ENCODE data around the gene DPP8.
A peak's percentile ranks its signal among the peaks of the same experiment; 100 is the strongest.
"Not testable (repeated sequence)": the region's sequence is repeated elsewhere in the genome, so short reads cannot be mapped to it uniquely, and the experiment has no call there.

The DPP8 gene

GRCh38 chr15:65405791-65406423 is 111.6 kb downstream of the DPP8 start:
- no peak for DNase-seq (ENCODE audit: low read depth in 4 of 4, low spot score in 1 of 4)

- DNase-seq (ENCODE audit: low read depth in 4 of 4, low spot score in 1 of 4) = no peak
Observed at GRCh38 chr15:65404186-65404872, 113.2 kb downstream of the DPP8 start.

- no peak for DNase-seq (ENCODE audit: low read depth in 4 of 4, low spot score in 1 of 4)
Observed at GRCh38 chr15:65402961-65403360, 114.5 kb downstream of the DPP8 start.

DNA sequence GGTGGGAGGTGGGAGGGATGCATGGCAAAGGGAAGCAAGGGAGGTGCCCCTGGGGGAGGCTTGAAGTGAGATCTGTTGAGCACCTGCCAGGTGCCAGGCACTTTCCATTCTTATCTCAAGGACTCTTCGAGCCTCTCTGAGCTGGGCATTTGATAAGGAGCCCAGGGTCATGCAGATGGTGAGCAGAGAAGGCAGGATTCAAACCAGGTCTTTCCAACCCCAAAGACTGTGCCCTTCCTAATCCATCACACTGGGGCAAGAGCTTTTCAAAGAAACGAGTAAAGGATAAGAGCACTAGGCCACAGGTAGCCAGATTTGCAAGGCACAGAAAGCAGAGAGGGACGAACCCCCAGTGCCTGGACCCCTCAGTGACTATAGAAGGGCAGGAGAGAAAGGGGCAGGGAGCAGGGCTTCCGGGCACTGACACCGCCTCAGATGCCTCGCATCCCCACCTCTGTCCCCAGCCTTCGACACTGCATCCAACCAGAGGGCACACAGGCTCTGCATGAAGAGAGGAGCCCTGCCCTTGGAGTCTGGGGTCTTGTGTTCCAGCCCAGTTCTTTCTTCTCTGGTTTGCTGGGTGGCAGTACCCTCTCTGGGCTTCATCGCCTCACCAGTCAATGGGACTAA is 115.8 kb downstream of the DPP8 start:
- no peak for DNase-seq (ENCODE audit: low read depth in 4 of 4, low spot score in 1 of 4)

- peak in 1 of 4 experiments; percentile 28 for DNase-seq (ENCODE audit: low read depth in 4 of 4, low spot score in 1 of 4)
Observed at GRCh38 chr15:65400760-65401610, 116.5 kb downstream of the DPP8 start.

GRCh38 chr15:65399997-65400396 is 117.5 kb downstream of the DPP8 start:
- no peak for DNase-seq (ENCODE audit: low read depth in 4 of 4, low spot score in 1 of 4)

DNA sequence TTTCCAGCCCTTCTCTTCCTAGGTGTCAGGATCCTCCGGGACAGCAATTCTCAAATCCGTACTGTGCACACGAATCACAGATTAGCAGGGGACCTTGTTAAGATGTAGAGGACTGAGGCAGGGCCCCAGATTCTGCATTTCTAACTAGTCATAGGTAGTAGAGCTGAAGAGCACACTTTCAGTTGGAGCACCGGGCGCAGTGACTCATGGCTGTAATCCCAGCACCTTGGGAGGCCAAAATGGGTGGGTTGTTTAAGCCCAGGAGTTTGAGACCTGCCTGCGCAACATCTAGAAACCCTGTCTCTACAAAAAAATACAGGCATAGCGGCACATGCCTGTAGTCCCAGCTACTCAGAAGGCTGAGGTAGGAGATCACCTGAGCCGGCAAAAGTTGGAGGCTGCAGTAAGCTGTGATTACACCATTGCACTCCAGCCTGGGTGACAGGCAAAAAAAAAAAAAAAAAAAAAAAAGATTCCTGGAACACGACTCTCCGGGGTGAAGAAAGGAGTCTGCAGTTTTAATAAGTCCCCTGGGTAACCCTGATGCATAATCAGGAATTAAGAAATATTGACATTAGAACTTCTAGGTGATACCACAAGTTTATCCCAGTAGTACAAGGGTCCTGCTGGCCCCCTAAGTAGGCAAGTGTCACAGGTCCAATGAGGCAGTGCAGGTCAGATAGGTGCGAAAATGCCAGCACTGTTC is 118.3 kb downstream of the DPP8 start:
- DNase-seq (ENCODE audit: low read depth in 4 of 4, low spot score in 1 of 4) = no peak

DNA sequence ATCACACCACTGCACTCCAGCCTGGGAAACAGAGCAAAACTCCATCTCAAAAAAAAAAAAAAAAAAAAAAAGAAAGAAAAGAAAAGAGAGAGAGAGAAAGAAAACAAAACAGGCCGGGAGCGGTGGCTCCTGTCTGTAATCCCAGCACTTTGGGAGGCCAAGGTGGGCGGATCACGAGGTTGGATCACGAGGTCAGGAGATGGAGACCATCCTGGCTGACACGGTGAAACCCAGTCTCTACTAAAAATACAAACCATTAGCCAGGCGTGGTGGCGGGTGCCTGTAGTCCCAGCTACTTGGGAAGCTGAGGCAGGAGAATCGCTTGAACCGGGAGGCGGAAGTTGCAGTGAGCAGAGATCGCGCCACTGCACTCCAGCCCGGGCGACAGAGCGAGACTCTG is 119.0 kb downstream of the DPP8 start:
- not testable (repeated sequence) for DNase-seq (ENCODE audit: low read depth in 4 of 4, low spot score in 1 of 4)

- no peak for DNase-seq (ENCODE audit: low read depth in 4 of 4, low spot score in 1 of 4)
Observed at GRCh38 chr15:65396965-65397317, 120.5 kb downstream of the DPP8 start.

- DNase-seq (ENCODE audit: low read depth in 4 of 4, low spot score in 1 of 4) = no peak
Observed at GRCh38 chr15:65396283-65396964, 121.1 kb downstream of the DPP8 start.

DNA sequence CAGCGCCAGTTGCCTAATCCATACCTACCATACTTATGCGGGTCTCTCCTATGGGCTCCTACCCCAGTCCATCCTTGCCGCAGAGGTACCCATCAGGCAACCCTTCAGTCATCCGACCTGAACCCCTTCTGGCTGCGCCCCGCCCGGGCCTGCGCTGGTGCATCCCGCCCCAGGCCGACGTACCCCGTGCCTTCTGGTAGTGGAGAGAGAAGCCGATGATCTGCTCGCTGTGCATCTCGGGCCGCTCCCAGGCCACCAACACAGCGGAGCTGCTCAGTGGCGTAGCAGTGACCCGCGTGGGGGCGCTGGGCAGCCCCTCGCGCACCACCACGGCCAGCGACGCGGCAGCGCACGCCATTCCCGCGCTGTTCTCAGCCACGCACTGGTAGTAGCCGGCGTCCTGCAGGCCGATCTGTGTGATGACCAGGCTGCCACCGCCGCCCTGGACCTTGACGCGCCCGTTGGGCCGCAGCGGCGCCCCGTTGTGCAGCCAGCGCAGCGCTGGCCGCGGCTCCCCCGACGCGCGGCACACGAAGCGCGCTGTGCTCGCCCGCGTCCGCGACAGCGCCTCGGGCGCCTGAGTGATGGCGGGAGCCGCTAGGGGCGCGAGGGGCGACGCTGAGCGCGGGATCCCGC is 121.8 kb downstream of the DPP8 start:
- DNase-seq (ENCODE audit: low read depth in 4 of 4, low spot score in 1 of 4) = no peak

- no peak for DNase-seq (ENCODE audit: low read depth in 4 of 4, low spot score in 1 of 4)
Observed at GRCh38 chr15:65394936-65395335, 122.6 kb downstream of the DPP8 start.

GRCh38 chr15:65394280-65394789 is 123.2 kb downstream of the DPP8 start:
- DNase-seq (ENCODE audit: low read depth in 4 of 4, low spot score in 1 of 4) = no peak

GRCh38 chr15:65393557-65393956 is 123.9 kb downstream of the DPP8 start:
- no peak for DNase-seq (ENCODE audit: low read depth in 4 of 4, low spot score in 1 of 4)

- no peak for DNase-seq (ENCODE audit: low read depth in 4 of 4, low spot score in 1 of 4)
Observed at GRCh38 chr15:65393091-65393490, 124.4 kb downstream of the DPP8 start.

Measured in stimulated activated CD4-positive, alpha-beta T cell treated with anti-CD3 and anti-CD28 coated beads, Interleukin-1b, Interleukin-23, amount 100 ng/mL, for 24 hours (primary cell).